Stomach smooth muscle (tissue), 2 donors: ENCODE results near the gene HARS1.
A peak's percentile ranks its signal among the peaks of the same experiment; 100 is the strongest.
"Not testable (repeated sequence)": the region's sequence is repeated elsewhere in the genome, so short reads cannot be mapped to it uniquely, and the experiment has no call there.

Experiments
- H3K27ac ChIP-seq: one replicate; pipeline ENCODE4 v1.7.0; 2013; ENCODE audit warnings: mild to moderate bottlenecking, low read length, inconsistent platforms
- H3K27me3 ChIP-seq, 2 donors: one replicate each; pipeline ENCODE4 v1.7.0; 2013; ENCODE audit warnings: low read length in 2 of 2; ENCODE audit not compliant: insufficient read depth in 2 of 2, control insufficient read depth in 1 of 2
- H3K36me3 ChIP-seq, 2 donors: one replicate each; pipeline ENCODE4 v1.7.0; 2013; ENCODE audit warnings: low read length in 2 of 2; ENCODE audit not compliant: control insufficient read depth in 2 of 2, insufficient read depth in 2 of 2
- H3K4me1 ChIP-seq: one replicate; pipeline ENCODE4 v1.7.0; 2013; ENCODE audit warnings: low read length; ENCODE audit not compliant: control insufficient read depth, insufficient read depth
- H3K4me3 ChIP-seq, 2 donors: one replicate each; pipeline ENCODE4 v1.7.0; 2013; ENCODE audit warnings: low read length in 2 of 2
- H3K9ac ChIP-seq, 2 donors: one replicate each; pipeline ENCODE4 v1.7.0; 2013; ENCODE audit warnings: low read length in 2 of 2, mild to moderate bottlenecking in 1 of 2
- H3K9me3 ChIP-seq, 2 donors: one replicate each; pipeline ENCODE4 v1.7.0; 2013; ENCODE audit warnings: low read length in 2 of 2; ENCODE audit not compliant: control insufficient read depth in 2 of 2
- donor health status: healthy.
- donor health status: Pancreatic carcinoma.

Gene HARS1

DNA sequence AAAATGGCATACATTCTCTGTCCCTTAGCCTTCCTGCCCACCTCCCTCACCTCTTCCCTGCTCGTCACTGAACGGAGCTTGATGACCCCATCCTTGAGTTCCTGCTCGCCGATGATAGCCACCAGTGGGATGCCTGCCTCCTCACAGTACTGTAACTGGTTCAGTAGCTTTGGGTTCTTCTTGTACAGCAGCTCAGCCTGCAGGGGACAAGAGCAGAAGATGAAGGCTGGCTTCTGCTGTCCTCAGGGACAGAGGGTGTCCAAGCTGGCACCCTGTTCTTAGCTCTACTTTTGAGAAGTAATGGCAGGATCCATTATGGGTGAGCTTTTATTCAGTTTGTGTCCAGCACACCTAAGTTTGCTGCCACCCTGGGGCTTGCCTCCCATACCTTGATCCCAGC lies 16.5 kb downstream of the HARS1 start:
- no peaks in the 10 kb centered on the region for H3K9me3 ChIP-seq
- H3K4me1 ChIP-seq: no peaks in the 10 kb centered on the region
- H3K4me3 ChIP-seq: no peak overlapping the region
- no peak overlapping the region for H3K27ac ChIP-seq
- no peak overlapping the region for H3K9ac ChIP-seq
- H3K36me3 ChIP-seq: peaks cover 32 to 44% of the 10 kb centered on the region in 2 donors
- no peaks in the 10 kb centered on the region for H3K27me3 ChIP-seq

DNA sequence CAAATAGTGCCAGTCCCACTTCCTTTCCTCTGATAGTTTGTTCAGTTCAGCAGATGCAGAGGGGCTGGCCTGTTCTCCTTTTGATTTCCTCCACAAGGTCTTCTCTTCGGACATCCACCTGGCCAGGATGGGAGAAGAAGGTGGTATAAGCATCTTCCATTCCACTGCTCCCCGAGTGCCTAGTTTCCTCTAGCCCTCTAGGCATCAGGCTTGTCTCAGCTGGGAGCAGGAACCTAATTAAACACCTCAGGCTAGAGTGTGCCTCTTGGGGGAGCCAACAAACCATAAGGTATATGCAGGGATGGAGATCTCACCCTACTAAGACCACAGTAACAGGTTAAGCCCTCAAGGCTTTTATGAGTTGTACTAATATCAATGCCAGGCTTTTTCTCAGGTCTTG lies 17.0 kb downstream of the HARS1 start:
- Histone ChIP-seq H3K4me1 (no peaks in the 10 kb centered on the region), H3K9ac (no peak overlapping the region), H3K9me3 (no peaks in the 10 kb centered on the region), H3K36me3 (peaks cover 31 to 44% of the 10 kb centered on the region in 2 donors), H3K4me3 (no peak overlapping the region), H3K27ac (no peak overlapping the region), H3K27me3 (no peaks in the 10 kb centered on the region)

DNA sequence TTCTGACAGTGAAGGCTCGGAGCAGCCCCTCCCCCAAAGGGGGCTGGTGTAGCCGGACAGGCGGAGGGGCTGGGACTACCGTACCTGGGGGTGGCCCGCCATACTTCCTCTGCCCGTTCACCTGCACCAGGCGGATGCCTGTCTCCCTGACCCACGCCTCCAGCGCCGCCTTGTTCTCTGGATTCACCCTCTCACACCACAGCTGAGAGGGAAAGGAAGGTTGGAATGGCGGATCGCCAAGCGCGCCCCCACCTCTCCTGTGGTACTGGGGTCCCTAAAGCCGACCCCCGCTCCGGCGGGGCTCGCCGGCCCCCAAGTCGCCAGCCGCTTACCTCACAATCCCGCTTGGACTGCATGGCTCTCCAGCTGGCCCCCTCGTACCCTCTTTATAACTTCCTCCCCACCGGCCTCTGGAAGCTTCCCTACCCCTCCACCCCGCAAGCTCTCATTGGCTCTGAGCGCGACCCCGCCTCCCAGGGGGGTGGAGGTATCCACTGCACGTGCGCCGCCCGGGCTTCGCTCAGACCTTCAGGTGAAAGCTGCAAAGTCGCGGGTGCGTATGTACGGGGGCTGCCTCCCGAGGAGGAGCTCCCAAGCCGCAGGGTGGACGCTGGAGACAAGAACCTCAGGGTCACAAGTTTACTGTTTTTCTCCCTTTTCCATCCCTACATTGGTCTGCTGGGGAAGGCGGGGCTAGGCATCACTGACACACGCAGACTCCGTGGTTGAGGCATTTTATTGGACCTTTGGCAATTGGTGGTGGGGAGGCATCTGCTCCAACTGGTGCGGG lies 17.8 kb downstream of the HARS1 start, which contains the start of gene DND1:
Gene DND1 (minus strand): TSS at position 390 of the 790 bp plus-strand sequence. CDS start 34 bp downstream, at position 356.
- Histone ChIP-seq H3K27ac (no peak within 1 kb of the TSS), H3K9ac (no peak within 1 kb of the TSS), H3K4me1 (no peaks in the 10 kb centered on the region), H3K36me3 (peaks cover 39 to 48% of the 10 kb centered on the region in 2 donors), H3K27me3 (no peaks in the 10 kb centered on the region), H3K4me3 (peak within 1 kb of the TSS in 1 of 2 donors; percentile 44), H3K9me3 (no peaks in the 10 kb centered on the region)

DNA sequence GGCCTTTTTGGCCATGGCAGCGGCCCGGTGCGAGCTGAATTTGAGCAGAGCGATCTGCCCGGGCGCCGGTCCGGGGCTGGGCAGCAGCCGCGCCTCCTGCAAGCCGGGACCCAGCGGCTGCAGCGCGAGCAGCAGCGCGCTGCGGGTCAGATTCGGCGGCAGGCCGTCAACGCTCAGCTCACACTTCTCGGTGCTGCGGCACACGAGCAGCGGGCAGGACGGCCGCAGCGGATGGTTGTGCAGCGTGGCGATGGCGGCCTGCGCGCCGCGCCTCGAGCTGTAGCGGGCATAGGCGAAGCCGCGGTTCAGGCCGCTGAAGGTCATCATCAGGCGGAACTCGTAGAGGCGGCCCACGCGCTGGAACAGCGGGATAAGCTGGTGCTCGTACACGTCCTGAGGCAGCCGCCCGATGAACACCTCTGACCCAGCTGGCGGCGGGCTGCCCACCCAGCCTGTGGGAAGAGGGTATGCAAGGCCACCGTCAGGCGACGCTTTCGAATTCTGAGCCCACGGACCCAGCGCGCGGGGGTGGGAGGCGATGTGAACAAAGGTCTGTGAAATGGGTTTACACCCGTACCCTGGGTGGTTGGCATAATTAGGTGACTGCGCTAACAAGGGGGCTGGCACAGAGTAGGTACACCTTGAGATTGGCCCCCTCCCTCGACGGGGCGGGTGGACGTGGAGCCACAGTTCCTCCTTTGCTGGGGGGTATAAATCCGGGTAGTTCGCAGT lies 18.5 kb downstream of the HARS1 start:
- no peaks in the 10 kb centered on the region for H3K27me3 ChIP-seq
- H3K27ac ChIP-seq: no peak overlapping the region
- H3K36me3 ChIP-seq: peaks cover 44 to 47% of the 10 kb centered on the region in 2 donors
- H3K9me3 ChIP-seq: no peaks in the 10 kb centered on the region
- H3K9ac ChIP-seq: no peak overlapping the region
- H3K4me1 ChIP-seq: no peaks in the 10 kb centered on the region
- peak overlapping the region in 1 of 2 donors; percentile 44 for H3K4me3 ChIP-seq

DNA sequence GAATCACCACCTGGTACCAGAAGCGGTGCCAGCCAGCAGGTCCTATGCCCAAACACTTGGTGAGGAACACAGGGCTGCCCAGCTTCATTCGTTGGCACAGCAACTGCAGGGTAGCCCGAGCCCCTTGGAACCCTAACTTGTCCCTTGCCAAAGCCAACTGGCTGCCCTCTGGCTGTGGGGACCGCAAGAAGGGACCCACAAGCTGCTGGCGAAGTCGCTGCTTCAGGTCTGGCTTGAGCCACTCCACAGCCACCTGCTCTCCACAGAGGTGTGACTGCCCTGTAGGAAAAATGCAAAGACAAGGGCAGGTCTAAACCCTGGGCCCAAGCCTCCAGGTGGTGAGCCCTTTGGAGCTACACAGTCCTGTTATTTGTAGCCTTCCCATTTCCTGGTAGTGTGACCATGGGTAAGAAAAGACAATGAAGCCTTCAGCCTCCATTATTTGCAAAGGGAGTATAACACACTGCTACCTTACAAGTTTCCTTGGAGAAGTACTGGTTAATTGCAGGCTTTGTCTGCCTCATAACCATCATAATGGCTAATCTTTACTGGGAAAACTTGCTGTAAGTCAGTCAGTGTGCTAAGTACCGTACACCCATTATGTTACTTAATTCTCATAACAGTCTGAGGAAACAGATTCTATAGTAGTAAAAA lies 19.6 kb downstream of the HARS1 start:
- peaks cover 33 to 40% of the 10 kb centered on the region in 2 donors for H3K36me3 ChIP-seq
- no peak overlapping the region for H3K27ac ChIP-seq
- no peak overlapping the region for H3K9ac ChIP-seq
- H3K4me1 ChIP-seq: no peaks in the 10 kb centered on the region
- no peaks in the 10 kb centered on the region for H3K27me3 ChIP-seq
- H3K9me3 ChIP-seq: no peaks in the 10 kb centered on the region
- no peak overlapping the region for H3K4me3 ChIP-seq

DNA sequence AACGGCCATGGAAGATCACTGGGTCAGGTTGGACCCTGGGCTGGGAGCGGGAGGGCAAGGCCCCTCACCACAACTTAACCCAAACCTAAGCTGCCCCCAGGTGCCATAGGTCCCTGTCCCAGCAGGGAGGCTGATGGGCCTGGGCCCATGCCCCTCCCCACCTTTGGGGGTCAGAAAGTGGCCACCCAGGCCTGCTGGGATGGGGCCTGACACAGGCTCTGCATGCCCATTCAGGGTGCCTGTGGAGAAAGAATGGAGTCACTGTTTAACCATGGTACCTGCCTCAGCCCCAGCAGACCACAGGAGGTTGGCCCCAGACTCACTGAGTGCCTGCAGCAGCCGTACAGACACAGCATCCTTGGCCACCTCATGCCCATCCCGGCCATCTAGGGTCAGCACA lies 20.1 kb downstream of the HARS1 start:
- not testable (repeated sequence) for H3K9me3 ChIP-seq, H3K9ac ChIP-seq
- H3K36me3 ChIP-seq: peaks cover 30 to 36% of the 10 kb centered on the region in 2 donors

DNA sequence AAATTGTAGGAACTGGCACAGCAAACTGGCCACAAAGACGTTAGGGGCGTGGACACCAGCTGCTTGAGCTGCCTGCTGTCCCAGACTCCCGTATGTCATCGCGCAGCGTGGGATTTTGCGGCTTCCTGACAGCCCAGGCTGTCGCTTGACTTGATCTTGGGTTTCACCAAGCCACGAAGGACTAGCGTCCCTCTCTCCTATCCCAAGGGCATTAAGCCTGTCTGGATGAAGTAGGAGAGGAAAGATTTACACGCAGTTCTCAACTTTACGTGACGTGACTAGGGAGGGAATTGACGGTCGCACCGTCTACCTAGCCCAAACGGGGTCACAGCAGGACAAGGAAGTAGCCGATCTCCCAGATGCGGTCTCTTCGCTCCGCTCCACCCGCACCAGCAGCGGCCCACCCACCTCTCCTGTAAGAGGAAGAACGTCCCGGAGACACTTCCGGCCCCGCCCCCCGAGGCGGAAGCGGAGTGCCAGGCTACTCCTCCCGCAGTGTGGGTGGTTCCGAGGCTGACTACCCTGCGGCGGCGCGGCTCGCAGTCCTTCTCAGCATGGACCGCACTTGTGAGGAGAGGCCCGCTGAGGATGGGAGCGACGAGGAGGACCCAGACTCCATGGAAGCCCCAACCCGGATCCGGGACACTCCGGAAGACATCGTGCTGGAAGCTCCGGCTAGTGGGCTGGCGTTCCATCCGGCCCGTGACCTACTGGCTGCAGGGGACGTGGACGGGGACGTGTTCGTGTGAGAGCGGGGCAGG lies 26.6 kb downstream of the HARS1 start, which contains the start of gene WDR55:
Gene WDR55 (plus strand): TSS at position 546 of the 761 bp plus-strand sequence. CDS start 9 bp downstream, at position 555.
- H3K4me3 ChIP-seq: peak within 1 kb of the TSS; percentile 95 to 99

More for the DNA sequence above, 20.1 kb downstream of the HARS1 start:
- not testable (repeated sequence) for H3K4me3 ChIP-seq, H3K27me3 ChIP-seq, H3K4me1 ChIP-seq, H3K27ac ChIP-seq

DNA sequence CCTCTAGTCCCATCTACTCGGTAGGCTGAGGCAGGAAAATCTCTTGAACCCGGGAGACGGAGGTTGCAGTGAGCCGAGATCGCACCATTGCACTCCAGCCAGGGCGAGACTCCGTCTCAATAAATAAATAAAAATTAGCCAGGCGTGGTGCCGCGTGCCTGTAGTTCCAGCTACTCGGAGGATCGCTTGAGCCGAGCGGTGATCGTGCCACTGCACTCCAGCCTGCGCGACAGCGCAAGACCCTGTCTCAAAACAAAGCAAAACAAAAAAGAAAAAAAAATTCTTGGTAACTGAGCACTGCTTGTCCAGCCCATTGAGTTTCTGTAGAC lies 27.2 kb downstream of the HARS1 start:
- Histone ChIP-seq H3K9ac (peak overlapping the region; percentile 91 to 95), H3K27me3 (no peaks in the 10 kb centered on the region), H3K9me3 (no peaks in the 10 kb centered on the region), H3K36me3 (peaks cover 43 to 49% of the 10 kb centered on the region in 2 donors), H3K27ac (peak overlapping the region; percentile 89), H3K4me3 (peak overlapping the region; percentile 95 to 99), H3K4me1 (peaks cover 20% of the 10 kb centered on the region)

More for the DNA sequence above, 26.6 kb downstream of the HARS1 start, which contains the start of gene WDR55:
- peak within 1 kb of the TSS; percentile 89 for H3K27ac ChIP-seq
- H3K9me3 ChIP-seq: no peaks in the 10 kb centered on the region
- H3K36me3 ChIP-seq: peaks cover 41 to 49% of the 10 kb centered on the region in 2 donors
- H3K9ac ChIP-seq: peak within 1 kb of the TSS; percentile 91 to 95
- peaks cover 20% of the 10 kb centered on the region for H3K4me1 ChIP-seq
- H3K27me3 ChIP-seq: no peaks in the 10 kb centered on the region

DNA sequence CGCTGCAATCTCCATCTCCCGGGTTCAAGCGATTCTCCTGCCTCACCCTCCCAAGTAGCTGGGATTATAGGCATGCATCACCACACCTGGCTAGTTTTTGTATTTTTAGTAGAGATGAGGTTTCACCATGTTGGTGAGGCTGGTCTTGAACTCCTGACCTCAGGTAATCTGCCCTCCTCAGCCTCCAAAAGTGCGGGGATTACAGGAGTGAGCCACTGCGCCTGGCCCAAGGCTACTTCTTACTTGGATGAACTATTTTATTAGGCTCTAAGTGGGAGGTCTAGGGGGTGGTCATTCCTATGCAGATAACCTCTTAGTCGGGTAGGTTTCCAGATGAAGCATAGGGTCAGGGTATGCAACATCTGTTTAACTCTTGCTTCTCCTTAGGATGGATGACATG lies 30.8 kb downstream of the HARS1 start:
- peaks cover 13% of the 10 kb centered on the region for H3K4me1 ChIP-seq
- H3K27ac ChIP-seq, H3K9ac ChIP-seq, H3K9me3 ChIP-seq, H3K4me3 ChIP-seq, H3K27me3 ChIP-seq: not testable (repeated sequence)
- H3K36me3 ChIP-seq: peaks cover 52 to 65% of the 10 kb centered on the region in 2 donors

DNA sequence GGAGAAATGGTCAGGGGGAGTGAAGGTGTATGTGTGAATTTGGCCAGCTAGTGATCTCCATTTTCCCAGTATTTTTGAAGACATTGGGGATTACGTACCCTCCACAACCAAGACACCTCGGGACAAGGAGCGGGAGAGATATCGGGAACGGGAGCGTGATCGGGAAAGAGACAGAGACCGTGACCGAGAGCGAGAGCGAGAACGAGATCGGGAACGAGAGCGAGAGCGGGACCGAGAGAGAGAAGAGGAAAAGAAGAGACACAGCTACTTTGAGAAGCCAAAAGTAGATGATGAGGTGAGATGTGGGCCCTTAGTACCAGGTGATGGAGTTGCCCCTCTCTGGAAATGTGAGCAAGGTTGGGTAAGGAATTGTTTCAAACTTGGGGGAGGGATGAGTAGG lies 32.3 kb downstream of the HARS1 start:
- Histone ChIP-seq H3K4me3 (no peak overlapping the region), H3K36me3 (peaks cover 65 to 80% of the 10 kb centered on the region in 2 donors), H3K27me3 (no peaks in the 10 kb centered on the region), H3K4me1 (peaks cover 4% of the 10 kb centered on the region), H3K27ac (no peak overlapping the region), H3K9ac (no peak overlapping the region), H3K9me3 (no peaks in the 10 kb centered on the region)
